Measurements from ENCODE around the gene HOXA4.

Gene HOXA4

DNA sequence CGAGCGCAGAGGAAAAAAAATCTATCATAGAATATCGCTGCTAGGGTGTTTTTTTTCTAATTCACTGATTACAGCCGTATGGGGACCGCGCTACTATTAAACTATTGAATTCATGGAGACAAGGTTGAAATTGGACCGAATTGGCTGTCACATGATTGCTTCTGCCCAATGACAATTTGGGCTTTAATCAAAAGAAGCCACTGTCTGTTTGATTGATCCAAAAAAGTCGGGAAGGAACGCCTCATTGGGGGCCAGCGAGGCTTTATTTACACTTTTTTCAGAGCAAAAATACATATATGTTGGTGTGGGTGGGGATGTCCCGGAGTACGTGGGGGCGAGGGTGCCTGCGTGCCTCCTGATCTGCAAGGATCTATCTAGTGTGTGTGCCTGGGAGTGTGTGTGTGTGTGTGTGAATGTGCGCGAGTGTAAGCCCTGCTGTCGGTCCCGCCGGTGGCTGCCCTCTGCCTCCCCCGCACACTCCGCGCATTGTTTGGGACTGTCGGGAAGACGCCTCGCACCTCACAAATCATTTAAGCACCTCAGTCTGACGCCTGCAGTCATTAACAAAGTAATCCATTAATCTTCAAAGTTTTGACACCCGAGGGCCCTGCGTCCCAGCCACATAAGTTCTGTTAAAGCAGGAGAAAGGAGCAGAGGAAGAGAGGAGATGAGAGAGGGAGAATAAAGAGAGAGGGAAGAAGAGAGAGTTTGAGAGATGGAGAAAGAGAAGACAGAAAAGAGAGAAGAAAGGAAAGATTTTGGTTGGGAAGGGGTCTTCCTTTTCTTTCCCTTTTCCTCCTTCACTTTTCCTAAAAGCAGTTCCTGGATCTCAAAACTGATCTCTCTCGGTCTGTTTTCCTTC, 27.7 kb downstream of the HOXA4 start, which contains the start of gene HOXA2:
TSS of gene HOXA2 (minus strand) at position 103 of the 862 bp plus-strand sequence. CDS start 183 bp downstream, outside the sequence.
- DNase-seq: no peak

DNA sequence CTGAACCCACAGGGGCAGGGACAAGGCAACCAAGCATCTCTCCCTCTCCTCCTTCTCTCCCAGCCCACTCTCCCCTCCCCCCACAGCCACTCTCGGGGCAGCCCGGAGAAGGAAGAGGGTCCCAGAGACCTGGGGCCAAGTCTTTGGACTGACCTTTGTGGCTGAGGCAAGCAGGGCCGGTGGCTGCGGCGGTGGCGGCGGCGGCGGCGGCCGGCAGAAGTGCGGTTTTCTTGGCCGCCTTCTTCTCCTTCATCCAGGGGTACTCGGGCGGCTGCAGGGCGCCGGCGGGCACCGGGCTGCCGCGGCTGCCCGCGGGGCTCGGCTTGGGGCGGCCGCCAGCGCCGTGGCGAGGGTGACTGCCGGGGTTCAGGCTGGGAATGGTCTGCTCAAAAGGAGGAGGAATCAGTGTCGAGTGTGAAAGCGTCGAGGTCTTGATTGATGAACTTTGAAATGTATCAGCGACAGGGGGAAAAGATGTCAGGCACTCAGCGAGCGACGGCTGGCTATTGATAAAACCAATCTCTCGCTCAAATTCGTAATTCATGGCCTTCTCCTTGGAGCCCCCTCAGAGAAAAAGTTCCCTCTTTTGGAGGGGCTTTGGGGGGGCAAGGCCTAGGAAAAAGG, 28.5 kb downstream of the HOXA4 start:
- no peak for DNase-seq

- DNase-seq: no peak
Measured at GRCh38 chr7:27101171-27101956, 29.2 kb downstream of the HOXA4 start.

DNA sequence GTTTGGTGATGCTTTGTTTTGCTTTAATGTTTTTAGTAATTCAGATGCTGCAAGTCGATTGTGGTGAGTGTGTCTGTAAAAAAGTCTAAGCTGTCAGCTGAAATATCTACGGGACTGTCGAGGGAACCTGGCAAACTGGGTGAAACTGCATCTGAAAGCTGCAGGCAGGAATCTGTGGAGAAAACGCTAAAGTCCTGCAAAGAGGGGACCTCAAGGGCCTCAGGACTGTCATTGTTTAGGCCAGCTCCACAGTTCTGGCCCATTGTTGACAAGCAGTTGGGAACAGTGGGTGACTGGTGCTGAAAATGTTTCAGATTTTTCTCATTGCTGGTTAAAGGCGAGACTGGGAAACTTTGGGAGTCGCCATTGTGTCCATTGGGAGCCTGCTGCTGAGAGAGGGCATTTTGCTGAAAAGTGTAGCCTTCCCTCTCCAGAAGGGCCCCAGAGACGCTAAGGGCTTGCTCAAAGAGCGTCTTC, 29.8 kb downstream of the HOXA4 start:
- no peak for DNase-seq

GRCh38 chr7:27099453-27100370, 30.8 kb downstream of the HOXA4 start:
- no peak for DNase-seq

DNA sequence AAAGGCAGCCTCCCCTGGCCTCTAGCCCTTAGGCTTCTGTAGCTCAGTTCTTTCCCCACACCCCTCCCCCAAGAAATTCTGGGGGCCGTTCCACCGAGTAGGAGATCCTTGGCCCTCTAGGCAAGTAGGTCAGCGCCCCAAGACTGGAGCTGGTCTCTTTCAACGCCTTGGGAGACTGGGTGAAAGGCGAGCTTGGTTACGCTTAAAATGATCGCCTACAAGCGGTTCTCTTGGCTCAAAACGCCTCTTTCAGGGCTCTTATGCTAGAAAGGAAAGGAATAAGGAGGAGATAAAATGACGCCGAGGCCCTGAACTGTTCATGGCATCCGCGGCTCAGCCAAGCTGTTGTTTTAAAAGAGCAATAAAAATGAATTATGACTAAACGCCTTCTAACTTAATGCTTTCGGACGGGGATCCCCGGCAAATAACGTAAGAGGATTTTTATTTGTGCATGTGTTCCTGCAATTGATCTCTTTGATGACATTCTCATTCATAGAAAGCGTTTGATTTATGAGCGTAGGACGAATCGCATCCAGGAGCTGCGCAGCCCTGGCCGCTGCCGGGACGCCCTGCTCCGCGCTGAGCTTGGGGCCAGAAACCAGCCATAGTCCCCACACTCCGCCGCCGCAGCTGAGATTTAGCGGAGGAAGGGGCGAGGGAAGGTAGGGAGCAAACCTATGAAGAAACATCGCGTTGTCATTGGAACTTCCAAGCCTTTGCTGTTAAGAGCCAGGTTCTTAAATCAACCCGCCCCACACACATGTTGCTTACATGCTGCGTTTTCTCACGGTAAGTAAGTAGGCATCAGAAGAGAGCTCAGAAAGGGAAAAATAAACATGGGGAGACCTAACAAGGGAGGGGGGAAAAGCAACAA, 31.7 kb downstream of the HOXA4 start:
- no peak for DNase-seq

DNA sequence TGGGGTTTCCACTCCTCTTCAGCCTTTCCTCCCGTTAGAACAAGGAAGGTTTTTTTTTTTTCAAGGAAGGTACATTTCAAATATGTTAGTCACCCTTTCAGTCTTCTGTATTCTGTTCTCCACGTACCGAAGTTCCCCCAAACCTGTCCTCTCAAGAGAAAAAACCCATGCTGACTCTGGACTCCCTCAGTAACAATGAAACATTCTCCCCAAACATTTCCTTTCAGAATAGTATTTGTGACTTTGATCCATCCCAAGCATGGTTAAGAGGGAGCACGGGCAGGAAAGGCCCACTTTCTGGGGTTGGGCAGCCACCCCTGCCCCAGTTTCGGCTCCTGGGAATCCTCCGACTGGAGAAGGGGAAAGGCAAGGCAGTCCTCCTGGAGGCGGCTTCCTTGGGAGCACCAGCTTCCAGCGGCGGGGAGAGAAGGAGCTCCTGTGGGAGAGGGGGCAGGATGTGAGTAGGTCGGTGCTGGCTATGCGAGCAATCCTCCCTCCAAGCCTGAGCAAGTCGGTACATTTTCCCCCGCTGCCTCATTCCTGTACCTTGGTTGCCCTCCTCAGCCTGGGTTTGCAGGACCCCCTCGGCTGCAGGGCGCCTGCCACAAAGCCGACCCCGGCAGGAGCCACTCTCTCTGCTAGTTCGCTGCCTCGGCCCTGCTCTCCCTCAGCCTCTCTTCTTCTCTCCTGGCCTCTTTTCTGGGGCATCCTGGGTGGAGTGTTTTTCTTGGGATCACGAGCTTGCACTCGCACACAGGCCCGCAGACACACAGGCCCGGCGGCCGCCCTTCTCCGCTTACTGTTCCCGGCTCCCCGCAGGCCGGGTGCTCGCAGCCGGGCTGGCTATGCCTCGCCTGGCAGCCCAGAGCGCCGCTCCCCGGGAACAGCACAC, 32.6 kb downstream of the HOXA4 start:
- no peak for DNase-seq

- DNase-seq: no peak
Measured at GRCh38 chr7:27096768-27097514, 33.6 kb downstream of the HOXA4 start.

- DNase-seq: peak; percentile 54
Measured at GRCh38 chr7:27095897-27096767, 34.4 kb downstream of the HOXA4 start, which contains the start of gene HOXA1. HOXA1 (minus strand) TSS chr7:27096000; CDS start chr7:27095912, 88 bp downstream.

DNA sequence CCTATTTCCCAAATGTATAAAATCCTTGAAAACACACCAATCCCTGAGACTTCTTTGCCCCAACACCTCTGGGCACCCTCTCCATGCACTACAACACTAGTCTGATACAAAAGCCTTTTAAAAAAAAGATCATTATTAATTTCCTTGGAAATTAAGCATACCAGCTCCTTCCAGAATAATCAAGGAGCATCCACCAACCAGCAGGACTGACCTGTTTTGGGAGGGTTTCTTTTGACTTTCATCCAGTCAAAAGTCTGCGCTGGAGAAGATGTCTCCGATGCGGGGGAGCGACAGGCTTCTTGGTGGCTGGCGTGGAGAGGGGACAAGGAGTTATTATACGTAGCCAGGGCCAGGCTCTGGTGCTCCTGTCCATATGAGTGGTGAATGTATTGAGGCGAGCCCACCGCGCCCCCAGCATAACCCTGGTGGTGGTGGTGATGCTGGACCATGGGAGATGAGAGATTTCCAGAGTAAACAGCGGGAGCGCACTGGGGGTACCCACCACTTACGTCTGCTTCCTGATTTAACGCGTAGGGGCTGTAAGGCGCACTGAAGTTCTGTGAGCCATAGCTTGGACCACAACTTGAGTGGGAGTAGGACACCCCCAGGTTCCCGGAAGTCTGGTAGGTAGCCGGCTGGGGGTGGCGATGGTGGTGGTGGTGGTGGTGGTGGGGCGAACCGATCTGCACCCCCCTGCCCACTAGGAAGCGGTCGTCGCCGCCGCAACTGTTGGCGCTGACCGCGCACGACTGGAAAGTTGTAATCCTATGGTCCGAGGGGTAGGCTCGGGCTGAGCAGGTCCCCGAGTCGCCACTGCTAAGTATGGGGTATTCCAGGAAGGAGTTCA, 35.3 kb downstream of the HOXA4 start:
- no peak for DNase-seq

DNA sequence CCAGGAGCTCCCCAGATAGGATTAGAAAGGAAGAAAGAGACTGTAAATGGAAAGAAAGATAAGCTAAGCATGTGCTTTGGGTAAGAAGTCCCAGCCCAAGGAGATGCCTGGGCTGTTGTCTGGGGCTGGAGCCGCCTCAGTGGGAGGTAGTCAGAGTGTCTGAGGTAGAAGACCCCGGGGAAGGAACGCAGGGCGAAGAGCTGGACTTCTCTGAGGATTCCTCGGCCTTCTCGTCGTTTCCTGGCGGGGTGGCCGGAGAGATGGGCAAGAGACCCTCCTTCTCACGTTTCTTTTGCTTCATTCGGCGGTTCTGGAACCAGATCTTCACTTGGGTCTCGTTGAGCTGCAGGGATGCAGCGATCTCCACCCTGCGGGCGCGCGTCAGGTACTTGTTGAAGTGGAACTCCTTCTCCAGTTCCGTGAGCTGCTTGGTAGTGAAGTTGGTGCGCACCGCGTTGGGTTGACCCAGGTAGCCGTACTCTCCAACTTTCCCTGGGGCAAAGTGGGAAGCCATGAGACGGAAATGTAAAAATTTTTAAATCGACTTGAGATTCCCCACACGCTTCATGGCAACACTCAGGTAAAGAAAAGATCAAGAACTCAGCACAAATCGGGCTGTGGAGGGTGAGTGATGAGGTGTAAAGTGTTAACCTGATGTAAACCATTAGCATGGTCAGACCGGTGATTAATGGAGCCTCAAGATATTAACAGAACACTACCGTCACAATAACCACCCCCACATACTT, 36.1 kb downstream of the HOXA4 start:
- no peak for DNase-seq

- no peak for DNase-seq
Measured at GRCh38 chr7:27093184-27093895, 37.2 kb downstream of the HOXA4 start.

GRCh38 chr7:27092819-27093110, 37.8 kb downstream of the HOXA4 start:
- DNase-seq: no peak

DNA sequence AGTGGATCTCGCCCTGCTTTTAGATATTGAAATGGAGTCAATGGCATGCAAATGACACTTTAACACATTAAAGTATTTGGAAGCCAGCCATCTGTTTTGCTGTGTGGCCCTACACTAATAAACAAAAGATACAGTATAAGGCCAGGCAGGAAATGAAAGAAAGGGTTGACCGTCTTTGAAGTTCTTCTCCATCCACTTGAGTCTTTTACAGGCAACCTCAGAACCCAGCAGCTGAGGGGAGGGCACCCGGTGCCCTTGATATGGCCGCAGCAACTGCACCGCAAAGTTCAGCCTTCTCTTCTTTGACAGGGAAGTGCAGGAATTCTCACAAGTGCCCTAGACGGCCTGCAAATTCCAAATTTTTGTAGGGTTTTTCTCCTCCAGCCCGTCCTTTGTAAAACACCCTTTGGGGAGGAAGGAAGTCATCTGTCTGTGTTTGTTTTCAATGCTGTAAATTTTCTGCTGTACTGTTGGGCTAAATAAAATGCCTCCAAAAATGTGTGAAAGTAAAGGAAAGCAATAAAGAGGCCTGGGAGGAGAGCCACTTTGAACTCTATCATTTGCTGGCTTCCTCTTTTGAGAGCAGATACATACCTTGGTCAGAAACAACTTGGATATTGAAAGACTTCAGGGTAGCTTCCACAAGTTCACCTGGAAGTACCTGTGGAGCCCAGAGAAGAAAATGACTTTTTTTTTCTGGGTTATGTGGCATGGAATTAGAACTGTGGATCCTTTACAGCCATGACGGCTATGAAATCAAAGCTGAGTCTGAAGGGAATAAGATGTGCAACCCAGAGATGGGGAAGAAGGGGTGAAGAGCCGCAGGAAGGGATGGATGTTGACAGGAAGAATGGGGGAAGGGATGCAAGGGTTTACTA, 38.4 kb downstream of the HOXA4 start:
- no peak for DNase-seq

DNA sequence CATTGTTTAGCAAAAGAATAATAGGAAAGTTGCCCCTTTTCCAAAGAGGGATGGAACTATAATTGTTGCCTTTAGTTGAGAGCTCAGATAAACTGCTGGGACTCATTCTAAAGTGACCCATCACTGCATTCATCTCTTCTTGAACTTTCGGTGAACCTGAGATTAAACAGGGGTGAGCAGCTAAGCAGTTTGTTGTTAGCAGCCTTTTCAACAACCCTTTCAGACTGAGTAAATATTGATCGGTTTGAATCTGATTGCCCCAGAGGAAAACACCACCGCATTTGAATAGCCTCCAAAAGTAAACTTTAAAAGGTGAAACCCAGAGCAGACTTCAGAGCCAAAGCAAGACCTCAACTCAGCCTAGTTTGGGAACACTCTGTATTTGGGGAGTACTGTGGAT, 39.5 kb downstream of the HOXA4 start:
- DNase-seq: no peak

Measured in activated CD4-positive, alpha-beta T cell treated with anti-CD3 and anti-CD28 coated beads for 1 hour (primary cell).